ENCODE data around the gene ANKRD24. TPM values are rescaled to one million over a fixed set of nuclear protein-coding genes. Genes with fewer than 3 reads are reported as not detected.

The ANKRD24 gene
- polyA plus RNA-seq, 3 donors: 0.07 to 0.79 TPM; not detected in 1

DNA sequence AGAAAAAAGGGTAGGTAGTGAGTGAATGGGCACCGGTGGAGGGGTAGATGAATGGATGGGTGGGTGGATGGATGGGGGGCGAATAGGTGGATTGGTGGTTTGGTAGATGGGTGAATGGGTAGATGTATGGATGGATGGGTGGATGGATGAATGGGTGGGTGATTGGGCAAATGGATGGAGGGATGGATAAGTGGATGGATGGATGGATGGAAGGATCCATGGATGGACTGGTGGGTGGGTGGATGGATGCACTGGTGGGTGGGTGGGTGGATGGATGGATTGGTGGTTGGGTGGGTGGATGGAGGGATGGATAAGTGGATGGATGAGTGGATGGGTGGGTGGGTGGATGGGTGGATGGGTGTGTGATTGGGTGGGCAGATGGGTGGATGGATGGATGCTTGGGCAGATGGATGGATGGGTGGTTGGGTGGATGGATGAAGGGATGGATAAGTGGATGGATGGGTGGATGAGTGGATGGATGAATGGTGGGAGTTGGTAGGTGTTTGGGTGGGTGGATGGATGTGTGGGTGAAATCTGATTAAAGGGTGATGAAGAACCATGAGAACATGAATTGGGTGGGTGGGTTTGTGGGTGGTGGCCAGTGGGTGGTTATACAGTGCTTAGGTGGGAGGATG lies 2.3 kb downstream of the ANKRD24 start:
- peaks cover 21% of the 10 kb centered on the region for H3K79me2 ChIP-seq (ENCODE audit: insufficient read depth, low read length)
- WGBS (ENCODE audit: insufficient coverage): 100% methylated on average over 2 of the region's 2 CpGs
- Mint-ChIP-seq H3K9me3 (peaks cover 0 to 2% (median 0%) of the 10 kb centered on the region in 7 donors), H3K4me3 (no peak overlapping the region), H3K4me1 (peaks cover 33% of the 10 kb centered on the region), H3K27me3 (ENCODE audit: low read depth in 3 of 3) (peaks cover 0 to 7% (median 0%) of the 10 kb centered on the region in 3 donors), H3K27ac (no peak overlapping the region), H3K36me3 (peaks cover 4 to 10% of the 10 kb centered on the region in 2 donors)
- no peaks in the 10 kb centered on the region for H3K9me3 ChIP-seq (replicated peaks in 1 of 2; ENCODE audit: control insufficient read depth in 1 of 2, insufficient read depth in 1 of 2, low read length in 2 of 2)
- no peak overlapping the region for H2AFZ ChIP-seq (ENCODE audit: insufficient read depth, low read depth, low read length, poor library complexity, severe bottlenecking)
- H3K4me3 ChIP-seq (replicated peaks in 1 of 3; ENCODE audit: low read depth in 2 of 3, low read length in 3 of 3): no peak overlapping the region
- TF ChIP-seq CTCF (IDR thresholded peaks at IDR 0.05): no peak
- no peak overlapping the region for H3K4me2 ChIP-seq (replicated peaks; ENCODE audit: extremely low read depth, low read length, poor library complexity, severe bottlenecking)
- H4K20me1 ChIP-seq (ENCODE audit: insufficient read depth, low read length): peaks cover 8% of the 10 kb centered on the region
- H3K9ac ChIP-seq (ENCODE audit: insufficient read depth, low read length, poor library complexity, severe bottlenecking): no peak overlapping the region
- intact Hi-C loops (cut with micrococcal nuclease): no loop called here
- peaks cover 2 to 9% of the 10 kb centered on the region in 2 donors for H3K36me3 ChIP-seq (replicated peaks in 1 of 2; ENCODE audit: control insufficient read depth in 1 of 2, insufficient read depth in 2 of 2, low read length in 2 of 2)
- no peak for DNase-seq
- no peaks in the 10 kb centered on the region for H3K27me3 ChIP-seq (ENCODE audit: control insufficient read depth in 2 of 2, insufficient read depth in 2 of 2, low read length in 2 of 2)
- H3K4me1 ChIP-seq (ENCODE audit: control insufficient read depth in 1 of 2, insufficient read depth in 2 of 2, low read length in 2 of 2): peaks cover 28 to 42% of the 10 kb centered on the region in 2 donors
- no peak overlapping the region for H3K27ac ChIP-seq (ENCODE audit: low read depth in 1 of 2, low read length in 2 of 2)

GRCh38 chr19:4185413-4186086 lies 3.1 kb downstream of the ANKRD24 start:
- DNase-seq: no peak
- H3K4me3 Mint-ChIP-seq: no peak overlapping the region
- WGBS (ENCODE audit: insufficient coverage): 85% methylated on average over 7 of the region's 9 CpGs
- H3K4me2 ChIP-seq (replicated peaks; ENCODE audit: extremely low read depth, low read length, poor library complexity, severe bottlenecking): no peak overlapping the region
- H3K79me2 ChIP-seq (ENCODE audit: insufficient read depth, low read length): peaks cover 17% of the 10 kb centered on the region
- peaks cover 7% of the 10 kb centered on the region for H4K20me1 ChIP-seq (ENCODE audit: insufficient read depth, low read length)
- no peak overlapping the region for H3K9ac ChIP-seq (ENCODE audit: insufficient read depth, low read length, poor library complexity, severe bottlenecking)
- H3K4me3 ChIP-seq (replicated peaks in 1 of 3; ENCODE audit: low read depth in 2 of 3, low read length in 3 of 3): no peak overlapping the region
- H3K4me1 Mint-ChIP-seq: peaks cover 33% of the 10 kb centered on the region
- no peak overlapping the region for H2AFZ ChIP-seq (ENCODE audit: insufficient read depth, low read depth, low read length, poor library complexity, severe bottlenecking)
- no peak for TF ChIP-seq CTCF (IDR thresholded peaks at IDR 0.05)
- H3K27ac Mint-ChIP-seq: no peak overlapping the region
- H3K36me3 Mint-ChIP-seq: peaks cover 0 to 3% of the 10 kb centered on the region in 2 donors
- H3K27ac ChIP-seq (ENCODE audit: low read depth in 1 of 2, low read length in 2 of 2): no peak overlapping the region
- intact Hi-C loops (cut with micrococcal nuclease): no loop called here
- peaks cover 0 to 2% (median 0%) of the 10 kb centered on the region in 7 donors for H3K9me3 Mint-ChIP-seq
- peaks cover 0 to 2% of the 10 kb centered on the region in 2 donors for H3K36me3 ChIP-seq (replicated peaks in 1 of 2; ENCODE audit: control insufficient read depth in 1 of 2, insufficient read depth in 2 of 2, low read length in 2 of 2)
- peaks cover 0 to 8% (median 1%) of the 10 kb centered on the region in 3 donors for H3K27me3 Mint-ChIP-seq (ENCODE audit: low read depth in 3 of 3)
- no peaks in the 10 kb centered on the region for H3K27me3 ChIP-seq (ENCODE audit: control insufficient read depth in 2 of 2, insufficient read depth in 2 of 2, low read length in 2 of 2)
- no peaks in the 10 kb centered on the region for H3K9me3 ChIP-seq (replicated peaks in 1 of 2; ENCODE audit: control insufficient read depth in 1 of 2, insufficient read depth in 1 of 2, low read length in 2 of 2)
- peaks cover 28 to 39% of the 10 kb centered on the region in 2 donors for H3K4me1 ChIP-seq (ENCODE audit: control insufficient read depth in 1 of 2, insufficient read depth in 2 of 2, low read length in 2 of 2)

Data from CD14-positive monocyte (primary cell).